ENCODE results near the gene TOPAZ1.
"Not testable (repeated sequence)": the region's sequence is repeated elsewhere in the genome, so short reads cannot be mapped to it uniquely, and the experiment has no call there.

TOPAZ1 gene

DNA sequence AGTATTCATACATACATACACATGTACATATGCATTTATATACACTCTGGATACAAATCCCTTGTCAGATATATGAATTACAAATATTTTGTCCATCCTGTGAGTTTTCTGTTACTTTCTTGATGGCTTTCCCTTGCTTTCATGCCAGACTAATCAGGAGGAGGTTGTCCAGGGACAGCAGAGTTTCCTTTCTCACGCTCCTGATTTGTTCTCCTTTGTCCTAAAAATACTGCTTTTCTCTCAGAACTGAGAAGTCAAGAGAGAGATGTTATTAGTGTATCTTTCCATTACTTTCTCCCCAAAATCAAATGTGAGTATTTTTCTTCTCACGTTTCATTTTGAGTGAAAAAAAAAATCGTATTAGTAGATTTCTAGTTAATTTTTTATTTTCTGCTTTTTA lies 84.8 kb downstream of the TOPAZ1 start:
- in situ Hi-C loops (cut with HindIII; ENCODE audit: low sequenced_read_pairs), result no loop called here

- in situ Hi-C loops (cut with HindIII; ENCODE audit: low sequenced_read_pairs), result no loop called here
Measured at GRCh38 chr3:44329946-44330345, 88.3 kb downstream of the TOPAZ1 start.

DNA sequence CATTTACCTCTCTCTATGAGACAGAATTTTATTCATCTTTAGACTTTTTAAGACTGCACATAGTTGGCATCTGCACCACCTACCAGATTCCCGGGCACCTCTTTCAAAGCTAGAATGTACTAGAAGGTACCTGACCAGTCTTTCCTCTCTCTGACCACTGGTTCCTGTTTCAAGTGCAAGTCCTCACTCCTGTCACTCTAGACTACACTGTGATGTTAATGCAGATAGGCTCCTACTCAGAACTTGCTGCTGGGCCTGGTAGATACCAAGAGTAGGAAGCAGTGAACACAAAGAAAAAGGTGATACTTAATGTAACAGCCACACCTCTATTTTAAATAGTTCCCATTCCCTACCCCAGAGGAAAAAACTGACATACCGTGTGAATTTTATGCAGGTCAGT lies 88.8 kb downstream of the TOPAZ1 start:
- in situ Hi-C loops (cut with HindIII; ENCODE audit: low sequenced_read_pairs), result no loop called here

DNA sequence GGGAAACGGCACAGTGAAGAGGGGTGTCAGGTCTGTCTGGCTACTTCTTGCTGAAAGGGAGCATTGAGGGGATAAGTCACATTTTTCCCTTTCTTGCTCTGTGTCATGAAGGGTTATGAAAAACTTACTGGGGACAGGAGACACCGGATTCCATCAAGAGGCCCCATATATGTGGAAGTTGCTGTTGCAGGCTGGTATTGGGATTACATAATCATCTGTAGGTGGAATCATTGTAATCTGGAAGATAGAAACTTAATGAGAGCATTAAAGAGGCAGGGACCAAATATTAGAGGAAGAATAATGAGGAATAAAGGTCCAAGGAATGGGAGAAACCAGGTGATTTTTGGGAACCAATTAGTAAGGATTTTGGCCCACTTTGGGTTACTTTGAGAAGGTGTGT lies 92.6 kb downstream of the TOPAZ1 start:
- in situ Hi-C loops (cut with HindIII; ENCODE audit: low sequenced_read_pairs), result no loop called here

DNA sequence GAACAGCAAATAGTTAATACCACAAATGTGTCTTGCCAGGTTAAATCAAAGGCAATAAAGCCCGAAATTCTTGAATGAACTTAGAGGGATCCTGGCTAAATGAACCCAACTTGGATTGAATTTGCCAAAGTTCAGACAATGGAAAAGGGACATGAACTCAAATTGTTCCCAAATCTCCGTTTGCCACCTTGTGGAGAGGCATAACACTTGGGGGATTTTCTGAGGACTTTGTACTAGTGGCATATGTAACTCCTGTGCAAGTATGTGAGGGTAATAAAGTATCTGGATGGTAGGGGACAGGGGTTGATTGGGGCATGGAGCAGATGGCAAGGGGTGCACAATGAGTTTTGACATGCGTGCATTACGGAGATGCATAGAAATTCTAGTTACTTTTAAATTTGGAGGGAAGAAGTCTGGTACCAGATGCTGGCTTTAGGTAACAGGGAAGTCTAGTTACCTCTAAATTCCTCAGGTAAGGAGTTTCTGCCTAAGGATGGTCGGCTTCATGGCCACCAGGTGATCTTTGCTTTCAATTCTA lies 95.6 kb downstream of the TOPAZ1 start:
- in situ Hi-C loops (cut with HindIII; ENCODE audit: low sequenced_read_pairs), result no loop called here

GRCh38 chr3:44338010-44338827 lies 96.5 kb downstream of the TOPAZ1 start, which contains the start of gene TCAIM:
TSS of gene TCAIM (plus strand) at chr3:44338766. CDS start at chr3:44354783, 16,017 bp downstream.
- in situ Hi-C loops (cut with HindIII; ENCODE audit: low sequenced_read_pairs), result no loop called here

- in situ Hi-C loops (cut with HindIII; ENCODE audit: low sequenced_read_pairs), result no loop called here
Measured at GRCh38 chr3:44338828-44339127, 97.1 kb downstream of the TOPAZ1 start.

GRCh38 chr3:44339181-44340057 lies 97.7 kb downstream of the TOPAZ1 start:
- in situ Hi-C loops (cut with HindIII; ENCODE audit: low sequenced_read_pairs), result no loop called here

DNA sequence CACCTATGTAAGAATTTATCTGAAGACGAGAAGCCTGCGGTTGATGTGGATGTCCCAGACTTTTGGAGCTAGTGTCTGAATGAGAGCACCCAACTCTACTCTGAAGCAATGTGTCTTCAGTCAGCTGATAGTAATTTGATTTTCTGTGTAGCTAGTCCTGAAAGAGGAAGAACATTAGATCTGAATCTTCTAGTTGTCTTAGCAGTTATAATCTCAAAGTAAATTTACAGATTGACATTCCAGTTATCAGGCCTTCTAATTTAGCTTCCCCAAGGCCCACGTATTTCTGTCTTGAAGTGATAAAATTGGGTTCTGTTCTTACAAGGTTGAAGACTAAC lies 98.3 kb downstream of the TOPAZ1 start:
- in situ Hi-C loops (cut with HindIII; ENCODE audit: low sequenced_read_pairs), result no loop called here

DNA sequence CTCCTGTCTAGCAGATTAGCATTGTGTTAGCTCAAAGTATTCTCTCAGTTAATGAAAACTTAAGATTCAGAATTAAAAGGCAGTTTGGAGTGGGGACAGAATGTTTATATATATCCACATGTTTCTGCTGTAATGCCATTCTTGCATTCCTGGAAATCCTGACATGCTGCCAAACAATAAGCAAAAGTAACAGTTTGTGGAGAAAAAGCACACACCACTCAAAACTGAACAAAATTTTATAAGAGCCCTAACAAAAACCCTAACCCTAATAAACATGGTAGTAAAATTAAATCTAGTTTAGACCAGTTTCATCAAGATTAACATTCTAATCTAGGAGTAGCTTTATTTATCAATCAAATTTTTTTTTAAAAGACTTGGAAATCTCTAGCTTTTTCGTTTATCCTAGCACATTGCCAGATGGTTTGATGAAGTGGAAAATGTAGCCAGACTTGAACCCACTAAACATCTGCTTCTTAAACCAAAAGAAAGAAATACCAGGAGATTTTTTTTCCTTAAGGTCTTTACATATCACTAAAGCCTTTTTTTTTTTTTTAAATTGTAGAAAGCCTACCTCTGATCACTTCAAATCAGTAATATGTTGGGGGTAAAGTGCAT lies 100.6 kb downstream of the TOPAZ1 start:
- in situ Hi-C loops (cut with HindIII; ENCODE audit: low sequenced_read_pairs), result no loop called here

- in situ Hi-C loops (cut with HindIII; ENCODE audit: low sequenced_read_pairs), result no loop called here
Measured at GRCh38 chr3:44343421-44343820, 101.7 kb downstream of the TOPAZ1 start.

- in situ Hi-C loops (cut with HindIII; ENCODE audit: low sequenced_read_pairs), result not testable (repeated sequence)
Measured at GRCh38 chr3:44346590-44346989, 104.9 kb downstream of the TOPAZ1 start.

DNA sequence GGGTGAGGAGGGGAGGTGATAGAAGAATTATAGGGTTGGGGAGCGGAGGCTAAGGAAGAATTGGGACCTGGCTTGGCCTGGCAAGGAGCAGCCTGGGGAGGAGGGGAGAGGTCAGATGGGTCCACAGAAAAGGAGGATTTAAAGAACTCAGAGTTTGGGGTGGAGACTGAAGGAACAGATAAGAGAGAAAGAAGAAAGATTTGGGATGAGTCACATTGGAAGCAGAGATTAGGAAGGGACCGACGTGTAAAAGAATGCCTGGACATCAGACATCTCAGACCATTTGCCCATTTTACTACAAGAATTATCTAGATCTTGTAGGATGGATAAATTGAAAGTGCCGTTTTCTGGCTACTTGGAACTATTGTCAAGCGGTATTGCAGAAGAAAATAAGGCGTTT lies 107.3 kb downstream of the TOPAZ1 start:
- in situ Hi-C loops (cut with HindIII; ENCODE audit: low sequenced_read_pairs), result no loop called here

DNA sequence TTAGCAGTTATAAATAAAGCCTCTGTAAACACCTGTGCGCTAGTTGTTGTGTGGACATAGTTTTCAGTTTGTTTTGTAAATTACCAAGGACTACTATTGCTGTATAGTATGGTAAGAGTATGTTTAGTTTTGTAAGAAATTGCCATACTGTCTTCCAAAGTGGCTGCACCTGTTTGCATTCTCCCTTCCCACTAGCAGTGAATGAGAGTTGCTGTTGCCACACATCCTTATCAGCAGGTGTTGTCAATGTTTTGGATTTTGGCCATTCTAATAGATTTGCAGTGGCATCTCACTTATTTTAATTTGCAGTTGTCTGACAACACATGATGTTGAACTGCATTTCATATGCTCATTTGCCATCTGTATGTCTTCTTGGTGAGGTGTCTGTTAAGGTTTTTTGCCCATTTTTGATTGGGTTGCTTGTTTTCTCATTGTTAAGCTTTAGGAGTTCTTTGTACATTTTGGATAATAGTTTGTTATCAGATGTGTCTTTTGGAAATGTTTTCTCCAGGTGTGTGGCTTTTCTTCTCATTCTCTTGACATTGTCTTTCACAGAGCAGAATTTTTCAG lies 111.8 kb downstream of the TOPAZ1 start:
- in situ Hi-C loops (cut with HindIII; ENCODE audit: low sequenced_read_pairs), result no loop called here

- in situ Hi-C loops (cut with HindIII; ENCODE audit: low sequenced_read_pairs), result no loop called here
Measured at GRCh38 chr3:44355362-44356033, 113.8 kb downstream of the TOPAZ1 start.

DNA sequence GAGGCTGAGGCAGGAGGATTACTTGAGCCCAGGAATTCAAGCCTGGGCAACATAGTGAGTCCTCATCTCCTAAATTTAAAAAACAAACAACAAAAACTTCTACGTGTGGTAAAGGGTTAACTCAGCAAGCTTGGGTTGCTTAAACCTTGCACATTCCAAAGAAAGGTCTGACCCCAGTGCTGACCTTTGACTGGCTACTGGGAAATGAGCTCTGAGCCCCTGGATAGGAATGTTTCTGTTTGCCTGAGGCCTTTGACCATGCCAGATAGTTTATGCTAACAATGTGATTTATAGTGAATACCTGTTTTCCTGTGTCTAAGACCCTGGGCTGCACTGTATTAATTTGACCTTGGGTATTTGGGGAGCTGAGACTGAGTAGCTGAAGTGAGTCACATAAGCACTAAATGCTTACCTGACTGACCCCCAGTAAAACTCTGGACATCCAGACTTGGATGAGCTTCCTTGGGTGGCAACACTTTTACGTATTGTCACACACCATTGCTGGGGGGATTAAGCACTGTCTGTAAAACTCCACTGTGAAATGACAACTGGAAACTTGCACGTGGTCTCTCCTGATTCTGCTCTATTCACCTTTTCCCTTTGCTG lies 117.6 kb downstream of the TOPAZ1 start:
- in situ Hi-C loops (cut with HindIII; ENCODE audit: low sequenced_read_pairs), result no loop called here

DNA sequence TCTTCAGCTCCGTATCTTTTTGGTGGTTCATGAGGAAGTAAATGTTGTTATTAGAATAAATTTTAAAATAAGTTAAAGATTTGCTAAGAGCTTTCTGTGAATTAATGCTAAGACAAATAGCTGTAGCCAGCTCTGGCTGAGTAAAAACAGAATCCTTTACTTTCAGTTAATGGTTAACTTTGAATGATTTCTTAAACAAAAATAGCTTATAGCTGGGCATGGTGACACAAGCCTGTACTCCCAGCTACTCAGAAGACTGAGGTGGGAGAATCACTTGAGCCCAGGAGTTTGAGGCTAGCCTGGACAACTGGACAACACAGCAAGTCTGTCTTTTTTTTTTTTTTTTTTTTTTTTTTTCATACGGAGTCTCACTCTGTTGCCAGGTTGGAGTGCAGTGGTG lies 121.9 kb downstream of the TOPAZ1 start:
- in situ Hi-C loops (cut with HindIII; ENCODE audit: low sequenced_read_pairs), result no loop called here

- in situ Hi-C loops (cut with HindIII; ENCODE audit: low sequenced_read_pairs), result no loop called here
Measured at GRCh38 chr3:44365952-44366351, 124.3 kb downstream of the TOPAZ1 start.

GRCh38 chr3:44375450-44375849 lies 133.8 kb downstream of the TOPAZ1 start:
- in situ Hi-C loops (cut with HindIII; ENCODE audit: low sequenced_read_pairs), result no loop called here
